Lower lobe of right lung (tissue), 2 donors: ENCODE data around the gene EEA1. TPM values are rescaled to one million over a fixed set of nuclear protein-coding genes. Genes with fewer than 3 reads are reported as not detected.
"Not testable (repeated sequence)": the region's sequence is repeated elsewhere in the genome, so short reads cannot be mapped to it uniquely, and the experiment has no call there.

Experiments used
- ATAC-seq, 2 donors: fragments of 200-7000 bp; cut with Tn5 transposase; one replicate each; pipeline ENCODE4 v1.9.1; 2020 to 2022; ENCODE audit warnings: mild to moderate bottlenecking in 2 of 2, moderate library complexity in 2 of 2
- DNase-seq: peaks from one replicate; pipeline ENCODE4 v3.0.0-alpha.2; 2020
- H3K27ac ChIP-seq: fragments of 200-600 bp; one replicate; pipeline ENCODE4 v1.8.0; 2022
- H3K27me3 ChIP-seq: fragments of 200-600 bp; one replicate; pipeline ENCODE4 v1.8.0; 2022; ENCODE audit warnings: low read depth
- H3K36me3 ChIP-seq: fragments of 200-600 bp; one replicate; pipeline ENCODE4 v1.8.0; 2022; ENCODE audit warnings: mild to moderate bottlenecking
- H3K4me1 ChIP-seq: fragments of 200-600 bp; one replicate; pipeline ENCODE4 v1.8.0; 2022
- H3K4me3 ChIP-seq: fragments of 200-600 bp; one replicate; pipeline ENCODE4 v1.8.0; 2022; ENCODE audit warnings: mild to moderate bottlenecking
- H3K9me3 ChIP-seq: fragments of 200-600 bp; one replicate; pipeline ENCODE4 v1.8.0; 2022
- CTCF ChIP-seq: fragments of 200-600 bp; IDR thresholded peaks from one replicate; pipeline ENCODE4 v1.8.0; 2022; ENCODE audit warnings: antibody characterized with exemption, mild to moderate bottlenecking
- intact Hi-C: fragments of 100-400 bp; cut with DNase I; formaldehyde crosslinking; loops from one replicate; pipeline ENCODE4 v1.11.0; 2022
- total RNA-seq: library from RNA; stranded (reverse); fragmentation: NEBNext Ultra II Directional; extraction: Animal tissue kit (Norgen Biotek cat#: 25700); gene quantifications from one replicate; pipeline ENCODE4 v1.2.1, GENCODE V29; 2021
- donor health status: DM: no; HTN: yes; CAD: no; lungs with severe emphysema.

EEA1 gene
- total RNA-seq, 1 donor from 2014 or later, result 33.5 TPM

- no peak overlapping the region for H3K27ac ChIP-seq
- DNase-seq (no peak), ATAC-seq (no peak)
- no peak for TF ChIP-seq CTCF
- peaks cover 3% of the 10 kb centered on the region for H3K9me3 ChIP-seq
- no peak overlapping the region for H3K4me3 ChIP-seq
- H3K4me1 ChIP-seq, result no peaks in the 10 kb centered on the region
- H3K27me3 ChIP-seq, result no peaks in the 10 kb centered on the region
- H3K36me3 ChIP-seq, result no peaks in the 10 kb centered on the region
- intact Hi-C loops, result no loop called here
These were observed 172.0 kb downstream of the EEA1 start for GRCh38 chr12:92756898-92757596.

- Histone ChIP-seq H3K4me1 (no peaks in the 10 kb centered on the region), H3K27me3 (no peaks in the 10 kb centered on the region), H3K9me3 (no peaks in the 10 kb centered on the region), H3K4me3 (no peak overlapping the region), H3K27ac (no peak overlapping the region), H3K36me3 (no peaks in the 10 kb centered on the region)
- DNase-seq (no peak), ATAC-seq (peak in 1 of 2 donors; percentile 35)
- no peak for TF ChIP-seq CTCF
- intact Hi-C loops, result no loop called here
These were observed 174.9 kb downstream of the EEA1 start for GRCh38 chr12:92753976-92754885.

GRCh38 chr12:92749691-92750090 is 179.4 kb downstream of the EEA1 start:
- H3K4me3 ChIP-seq, ATAC-seq, H3K27ac ChIP-seq, H3K36me3 ChIP-seq, H3K4me1 ChIP-seq, intact Hi-C loops, H3K27me3 ChIP-seq, DNase-seq, H3K9me3 ChIP-seq: not testable (repeated sequence)

- DNase-seq, result no peak
- Histone ChIP-seq H3K4me1 (no peaks in the 10 kb centered on the region), H3K27me3 (no peaks in the 10 kb centered on the region), H3K36me3 (no peaks in the 10 kb centered on the region), H3K27ac (no peak overlapping the region), H3K9me3 (no peaks in the 10 kb centered on the region), H3K4me3 (no peak overlapping the region)
- TF ChIP-seq CTCF, result no peak
- ATAC-seq, result no peak
- intact Hi-C loops, result no loop called here
These were observed 181.9 kb downstream of the EEA1 start for GRCh38 chr12:92747151-92747550.

GRCh38 chr12:92745856-92746550 is 183.1 kb downstream of the EEA1 start:
- no peaks in the 10 kb centered on the region for H3K27me3 ChIP-seq
- peak overlapping the region; percentile 38 for H3K27ac ChIP-seq
- intact Hi-C loops, result no loop called here
- ATAC-seq (peak in 1 of 2 donors; percentile 72), DNase-seq (no peak)
- H3K4me3 ChIP-seq, result no peak overlapping the region
- no peaks in the 10 kb centered on the region for H3K4me1 ChIP-seq
- H3K36me3 ChIP-seq, result no peaks in the 10 kb centered on the region
- no peaks in the 10 kb centered on the region for H3K9me3 ChIP-seq
- TF ChIP-seq CTCF, result no peak
